Breast epithelium (tissue), 4 donors: ENCODE results near the gene PDK2. TPM values are rescaled to one million over a fixed set of nuclear protein-coding genes. Genes with fewer than 3 reads are reported as not detected.

Experiments used
- DNase-seq, 2 donors: peaks; one replicate each; pipeline ENCODE4 v3.0.0-alpha.2; 2019; ENCODE audit warnings: low spot score in 2 of 2
- H3K27ac ChIP-seq, 2 donors: fragments of 200-600 bp; sonication (generic) in 1 of 2; one replicate each; pipeline ENCODE4 v1.5.1; 2016 to 2019; ENCODE audit warnings: mild to moderate bottlenecking in 1 of 2
- H3K27me3 ChIP-seq, 2 donors: fragments of 200-600 bp; sonication (generic) in 1 of 2; one replicate each; pipeline versions ENCODE4 v1.5.1 to v1.6.0; 2017 to 2019; ENCODE audit warnings: control low read depth in 1 of 2, mild to moderate bottlenecking in 1 of 2
- H3K36me3 ChIP-seq: fragments of 200-600 bp; one replicate; pipeline ENCODE4 v1.5.1; 2019
- H3K4me1 ChIP-seq, 2 donors: fragments of 200-600 bp; sonication (generic); one replicate each; pipeline ENCODE4 v1.5.1; 2016 to 2019; ENCODE audit warnings: control low read depth in 1 of 2
- H3K4me3 ChIP-seq, 3 donors: fragments of 200-600 bp; sonication (generic); 1 replicate in 2 of 3; 2 replicates in 1 of 3; pipeline ENCODE4 v1.5.1; 2016 to 2019; ENCODE audit warnings: mild to moderate bottlenecking in 3 of 3, moderate library complexity in 2 of 3
- H3K9me3 ChIP-seq, 2 donors: fragments of 200-600 bp; sonication (generic) in 1 of 2; one replicate each; pipeline ENCODE4 v1.5.1; 2016 to 2019; ENCODE audit warnings: control low read depth in 1 of 2
- POLR2A ChIP-seq: fragments of 450-650 bp; IDR thresholded peaks from one replicate; pipeline ENCODE4 v1.6.1; 2016; ENCODE audit warnings: antibody characterized with exemption, mild to moderate bottlenecking, moderate library complexity
- POLR2AphosphoS5 ChIP-seq, 3 donors: sonication (generic); formaldehyde crosslinking; IDR thresholded peaks; one replicate each; pipeline ENCODE4 v1.6.1; 2017; ENCODE audit warnings: antibody characterized with exemption in 3 of 3
- intact Hi-C: fragments of 100-400 bp; cut with DNase I; formaldehyde crosslinking; loops from one replicate; pipeline ENCODE4 v1.15.1; 2023; ENCODE audit warnings: low total_unique reads
- total RNA-seq, 3 donors: library from RNA; depleted of rRNA; stranded (reverse); fragments of >200 nt; gene quantifications; one replicate each; pipeline ENCODE4 v1.1.0, GENCODE V29; 2016
- TF ChIP-seq, protein P1 (sequence below), 3 donors: fragments of 450-650 bp; IDR thresholded peaks; one replicate each; pipeline ENCODE4 v1.5.1; 2016 to 2017; ENCODE audit warnings: antibody characterized with exemption in 3 of 3, mild to moderate bottlenecking in 3 of 3, moderate library complexity in 3 of 3

PDK2 gene
- total RNA-seq, 3 donors from 2014 or later, result 28.2 to 53.4 (median 30.5) TPM

DNA sequence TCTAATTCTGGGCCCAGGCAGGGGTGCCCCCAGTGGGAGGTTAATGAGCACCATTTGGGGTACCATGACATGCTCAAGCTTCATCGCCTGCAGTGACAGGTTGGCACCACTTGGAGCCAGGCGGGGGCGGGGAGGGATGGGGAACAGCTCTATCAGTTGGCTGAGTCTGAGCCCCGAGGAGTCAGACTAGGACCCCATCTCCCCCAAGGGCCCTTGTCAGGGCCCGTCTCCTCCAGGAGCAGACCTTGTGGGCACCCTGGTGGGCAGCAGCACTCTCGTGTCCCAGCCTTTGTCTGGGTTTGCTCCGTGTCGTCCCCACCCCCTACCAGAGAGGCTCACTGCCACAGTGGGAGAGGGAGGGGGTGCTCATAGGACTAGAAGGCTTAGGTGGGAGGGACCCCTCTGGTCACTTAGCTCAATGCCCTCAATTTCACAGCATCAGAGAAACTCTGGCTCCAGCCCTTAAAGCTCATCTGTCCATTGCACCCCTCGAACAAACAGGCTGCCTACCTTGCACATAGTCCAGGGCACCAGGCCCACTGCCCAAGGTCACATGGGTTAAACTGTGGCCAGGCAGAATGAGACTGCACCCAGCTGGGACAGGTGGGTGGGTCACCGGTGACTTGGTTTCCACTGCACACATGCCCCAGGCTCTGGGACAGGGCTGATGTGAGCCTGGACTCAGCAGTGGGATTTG, 51.2 kb downstream of the PDK2 start:
- TF ChIP-seq, protein P1, sequence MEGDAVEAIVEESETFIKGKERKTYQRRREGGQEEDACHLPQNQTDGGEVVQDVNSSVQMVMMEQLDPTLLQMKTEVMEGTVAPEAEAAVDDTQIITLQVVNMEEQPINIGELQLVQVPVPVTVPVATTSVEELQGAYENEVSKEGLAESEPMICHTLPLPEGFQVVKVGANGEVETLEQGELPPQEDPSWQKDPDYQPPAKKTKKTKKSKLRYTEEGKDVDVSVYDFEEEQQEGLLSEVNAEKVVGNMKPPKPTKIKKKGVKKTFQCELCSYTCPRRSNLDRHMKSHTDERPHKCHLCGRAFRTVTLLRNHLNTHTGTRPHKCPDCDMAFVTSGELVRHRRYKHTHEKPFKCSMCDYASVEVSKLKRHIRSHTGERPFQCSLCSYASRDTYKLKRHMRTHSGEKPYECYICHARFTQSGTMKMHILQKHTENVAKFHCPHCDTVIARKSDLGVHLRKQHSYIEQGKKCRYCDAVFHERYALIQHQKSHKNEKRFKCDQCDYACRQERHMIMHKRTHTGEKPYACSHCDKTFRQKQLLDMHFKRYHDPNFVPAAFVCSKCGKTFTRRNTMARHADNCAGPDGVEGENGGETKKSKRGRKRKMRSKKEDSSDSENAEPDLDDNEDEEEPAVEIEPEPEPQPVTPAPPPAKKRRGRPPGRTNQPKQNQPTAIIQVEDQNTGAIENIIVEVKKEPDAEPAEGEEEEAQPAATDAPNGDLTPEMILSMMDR (IDR thresholded peaks at IDR 0.05), result no peak
- TF ChIP-seq POLR2AphosphoS5 (IDR thresholded peaks at IDR 0.05) (no peak), POLR2A (no peak)
- DNase-seq, result no peak
- Histone ChIP-seq H3K4me3 (peak overlapping the region in 2 of 3 donors; percentile 81 to 90), H3K27me3 (no peaks in the 10 kb centered on the region), H3K27ac (peak overlapping the region in 1 of 2 donors; percentile 94), H3K36me3 (no peaks in the 10 kb centered on the region), H3K4me1 (peaks cover 10 to 17% of the 10 kb centered on the region in 2 donors), H3K9me3 (no peaks in the 10 kb centered on the region)
- intact Hi-C loops, result no loop called here

DNA sequence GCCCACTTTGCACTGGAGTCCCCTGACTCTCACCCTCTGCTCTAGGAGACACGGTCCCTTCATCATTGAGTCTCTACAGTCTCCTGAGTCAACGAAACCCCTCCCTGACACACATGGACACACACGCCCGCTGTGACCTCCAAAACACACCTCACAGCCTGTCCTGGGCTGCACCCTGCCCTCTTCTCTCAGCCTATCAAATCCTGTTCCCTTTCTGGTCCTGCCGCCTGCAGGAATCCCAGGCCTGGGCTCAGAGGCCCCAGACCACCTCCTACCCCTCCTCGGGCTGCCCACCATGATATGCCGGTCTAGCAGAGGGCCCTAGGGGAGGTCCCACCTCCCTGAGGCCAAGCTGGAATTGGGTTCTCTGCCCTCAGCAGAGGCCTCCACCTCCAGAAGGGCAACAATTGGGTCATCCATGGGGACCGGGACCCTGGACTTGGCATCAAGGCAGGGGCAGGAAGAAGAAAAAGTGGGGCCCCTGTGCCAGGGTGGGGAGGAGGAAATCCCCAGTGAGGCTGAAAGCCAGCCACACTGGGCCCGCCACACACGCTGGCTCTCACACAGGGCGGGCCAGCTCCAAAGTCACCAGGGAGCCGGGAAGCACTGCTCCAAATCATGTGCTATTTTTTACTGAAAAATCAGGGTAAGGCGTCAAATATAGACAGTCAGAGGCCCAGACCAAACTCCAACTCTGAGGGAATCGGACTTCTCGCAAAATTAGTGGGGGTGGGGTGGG, 51.9 kb downstream of the PDK2 start:
- intact Hi-C loops, result no loop called here
- DNase-seq, result no peak

DNA sequence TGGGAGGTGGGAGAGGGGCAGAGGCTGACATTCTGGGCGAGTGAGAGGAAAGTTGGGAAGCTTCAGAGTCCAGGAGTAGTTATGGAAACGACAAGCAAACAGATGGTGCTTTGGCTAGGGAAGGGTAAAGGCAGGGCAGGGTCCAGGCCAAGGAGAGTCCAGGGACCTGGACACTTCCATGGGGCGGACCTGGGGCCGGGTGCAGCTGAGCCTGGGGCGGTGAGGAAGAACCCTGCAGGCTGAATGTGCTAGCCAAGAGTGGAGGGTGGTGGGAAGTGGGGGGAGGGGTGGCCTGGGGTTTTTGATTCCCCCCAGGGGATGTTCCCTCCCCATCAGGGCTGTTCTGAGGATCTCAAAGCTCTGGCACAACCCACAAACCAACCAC, 52.7 kb downstream of the PDK2 start:
- Histone ChIP-seq H3K36me3 (no peaks in the 10 kb centered on the region), H3K9me3 (no peaks in the 10 kb centered on the region), H3K4me3 (peak overlapping the region; percentile 81 to 90 (median 85)), H3K4me1 (peaks cover 17 to 28% of the 10 kb centered on the region in 2 donors), H3K27ac (peak overlapping the region; percentile 88 to 94), H3K27me3 (no peaks in the 10 kb centered on the region)
- DNase-seq, result no peak
- TF ChIP-seq POLR2A (no peak), POLR2AphosphoS5 (IDR thresholded peaks at IDR 0.05) (no peak)
- TF ChIP-seq, protein P1 (IDR thresholded peaks at IDR 0.05), result no peak
- intact Hi-C loops, result no loop called here

More for the DNA sequence above, 51.9 kb downstream of the PDK2 start:
- H3K4me1 ChIP-seq, result peaks cover 10 to 21% of the 10 kb centered on the region in 2 donors
- H3K27me3 ChIP-seq, result no peaks in the 10 kb centered on the region
- peak overlapping the region; percentile 81 to 90 (median 85) for H3K4me3 ChIP-seq
- H3K9me3 ChIP-seq, result no peaks in the 10 kb centered on the region
- peak overlapping the region; percentile 88 to 94 for H3K27ac ChIP-seq
- H3K36me3 ChIP-seq, result no peaks in the 10 kb centered on the region
- no peak for TF ChIP-seq POLR2A

DNA sequence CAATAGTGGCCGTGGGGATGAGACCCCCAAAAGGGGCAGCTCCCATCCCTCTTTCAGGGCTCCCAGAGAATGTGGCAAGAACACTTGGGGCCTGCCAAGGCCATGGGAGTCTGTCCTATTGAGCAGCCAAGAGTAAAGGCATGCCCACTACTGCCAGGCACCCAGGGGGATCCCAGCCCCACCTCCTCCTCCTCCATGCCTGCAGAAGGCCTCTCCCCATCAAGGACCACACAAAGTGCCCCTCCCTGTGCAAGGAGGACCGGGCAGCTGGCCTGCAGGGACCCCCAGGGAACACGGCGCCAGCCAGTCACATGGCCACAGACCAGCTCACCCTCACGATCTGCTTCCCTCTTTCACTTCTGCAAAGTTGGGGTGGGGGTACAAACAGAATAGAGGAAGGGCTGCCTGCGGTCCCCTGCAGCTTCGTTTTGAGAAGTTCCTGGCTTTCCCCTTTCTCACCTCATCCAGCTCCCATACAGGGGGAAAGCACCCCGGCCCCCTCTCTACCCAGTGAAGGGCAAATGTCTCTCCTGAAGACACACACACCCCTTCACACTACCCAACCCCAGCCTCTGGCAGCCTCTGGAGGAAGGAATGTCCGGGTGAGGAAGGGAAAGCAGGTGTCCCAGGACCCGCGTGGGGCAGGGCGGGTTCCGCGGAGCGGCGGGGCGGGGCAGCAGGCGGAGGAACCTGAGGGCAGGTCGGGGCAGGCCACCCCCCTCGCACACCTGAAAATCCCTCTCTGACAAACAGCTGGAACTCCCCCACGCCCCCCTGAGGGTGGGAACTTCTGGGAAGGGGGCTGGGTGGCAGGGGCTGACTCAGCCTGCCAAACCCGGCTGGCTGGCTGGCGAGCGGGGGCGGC, 53.3 kb downstream of the PDK2 start:
- Histone ChIP-seq H3K36me3 (no peaks in the 10 kb centered on the region), H3K27ac (peak overlapping the region; percentile 88 to 94), H3K27me3 (no peaks in the 10 kb centered on the region), H3K9me3 (no peaks in the 10 kb centered on the region), H3K4me1 (peaks cover 17 to 32% of the 10 kb centered on the region in 2 donors), H3K4me3 (peak overlapping the region; percentile 81 to 90 (median 85))
- intact Hi-C loops, result no loop called here
- peak; percentile 71 to 78 for DNase-seq
- TF ChIP-seq POLR2AphosphoS5 (IDR thresholded peaks at IDR 0.05) (peak in 1 of 3 donors; percentile 8), POLR2A (no peak)
- TF ChIP-seq, protein P1 (IDR thresholded peaks at IDR 0.05), result peak in 1 of 3 donors; percentile 26

DNA sequence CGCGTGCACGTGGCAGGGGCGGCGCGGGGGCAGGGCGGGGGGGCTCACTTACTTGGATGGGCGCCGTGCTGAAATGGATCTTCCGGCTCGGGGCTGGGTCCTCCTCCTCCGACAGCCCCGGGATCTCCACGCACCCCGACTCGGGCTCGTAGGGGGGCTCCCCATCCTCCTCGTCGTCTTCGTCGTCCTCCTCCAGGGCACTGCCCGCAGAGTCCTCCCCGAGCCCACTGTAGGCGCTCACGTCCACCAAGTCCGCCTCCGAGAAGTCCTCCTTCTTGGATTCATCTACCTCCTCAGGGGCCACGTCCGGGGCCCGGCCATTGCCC, 53.9 kb downstream of the PDK2 start:
- peak overlapping the region; percentile 81 to 90 (median 85) for H3K4me3 ChIP-seq
- H3K27me3 ChIP-seq, result no peaks in the 10 kb centered on the region
- H3K9me3 ChIP-seq, result no peaks in the 10 kb centered on the region
- H3K27ac ChIP-seq, result peak overlapping the region; percentile 88 to 94
- H3K36me3 ChIP-seq, result no peaks in the 10 kb centered on the region
- H3K4me1 ChIP-seq, result peaks cover 17 to 38% of the 10 kb centered on the region in 2 donors
- TF ChIP-seq, protein P1 (IDR thresholded peaks at IDR 0.05), result no peak
- TF ChIP-seq POLR2A, result no peak
- TF ChIP-seq POLR2AphosphoS5 (IDR thresholded peaks at IDR 0.05), result no peak
- no peak for DNase-seq
- intact Hi-C loops, result no loop called here
